HepG2 (cell line): ENCODE measurements around the gene VIPR1.

Experiments used
- IRX3 ChIP-seq: sonication (generic); formaldehyde crosslinking; IDR thresholded peaks from 2 replicates; pipeline ENCODE4 v1.8.1; 2023; ENCODE audit warnings: mild to moderate bottlenecking, low read depth, missing genetic modification reagents, borderline replicate concordance
- KDM4B ChIP-seq: sonication (generic); formaldehyde crosslinking; IDR thresholded peaks from 2 replicates; pipeline ENCODE4 v1.4.0; 2020; ENCODE audit warnings: missing genetic modification reagents
- MLLT10 ChIP-seq: sonication (generic); formaldehyde crosslinking; IDR thresholded peaks from 2 replicates; pipeline ENCODE4 v1.4.0; 2020; ENCODE audit warnings: missing genetic modification reagents
- MXI1 ChIP-seq: IDR thresholded peaks from 3 replicates; pipeline ENCODE4 v1.6.1; 2012; ENCODE audit warnings: low read depth, low read length, inconsistent platforms, borderline replicate concordance
- RXRA ChIP-seq: sonication (generic); formaldehyde crosslinking; IDR thresholded peaks from 2 replicates; pipeline ENCODE4 v1.5.1; 2020; ENCODE audit warnings: missing genetic modification reagents
- ZSCAN29 ChIP-seq: sonication (generic); formaldehyde crosslinking; conservative IDR thresholded peaks from 2 replicates; pipeline ENCODE4 v1.4.0; 2020; ENCODE audit warnings: mild to moderate bottlenecking, missing genetic modification reagents

- TF ChIP-seq IRX3 (CRISPR knock-in tag) (no peak), RXRA (CRISPR knock-in tag) (no peak), MLLT10 (CRISPR knock-in tag) (no peak), KDM4B (CRISPR knock-in tag) (no peak), ZSCAN29 (CRISPR knock-in tag) (no peak), MXI1 (no peak)
These were observed 5.3 kb upstream of the VIPR1 start for GRCh38 chr3:42497009-42497731.
